NB4 (cell line): ENCODE results near the gene SYCP3.

ENCODE experiments used
- CTCF ChIP-seq: IDR thresholded peaks from one replicate; pipeline ENCODE4 v1.5.1; 2012; ENCODE audit warnings: low read depth, low read length
- MAX ChIP-seq: IDR thresholded peaks from 2 replicates; pipeline ENCODE4 v1.6.1; 2011; ENCODE audit warnings: low read depth, low read length
- MYC ChIP-seq: IDR thresholded peaks from 2 replicates; pipeline ENCODE4 v1.6.1; 2011; ENCODE audit warnings: low read depth, low read length
- POLR2A ChIP-seq: IDR thresholded peaks from 2 replicates; pipeline ENCODE4 v1.6.1; 2011; ENCODE audit warnings: mild to moderate bottlenecking; ENCODE audit not compliant: insufficient read length; ENCODE audit errors: extremely low read depth

- no peak for TF ChIP-seq CTCF
- TF ChIP-seq POLR2A: no peak
- TF ChIP-seq MYC: no peak
- no peak for TF ChIP-seq MAX
These were observed 40.4 kb upstream of the SYCP3 start for GRCh38 chr12:101779626-101780025.
